ENCODE results near the gene CMYA5.

CMYA5 gene

GRCh38 chr5:79795764-79796398 is 106.2 kb downstream of the CMYA5 start:
- DNase-seq (ENCODE audit: low spot score): no peak

GRCh38 chr5:79798893-79799590 is 109.4 kb downstream of the CMYA5 start:
- DNase-seq (ENCODE audit: low spot score): no peak

- DNase-seq (ENCODE audit: low spot score): no peak
Observed at GRCh38 chr5:79800979-79801827, 111.6 kb downstream of the CMYA5 start.

GRCh38 chr5:79802406-79802805 is 112.8 kb downstream of the CMYA5 start:
- DNase-seq (ENCODE audit: low spot score): no peak

GRCh38 chr5:79803007-79803406 is 113.4 kb downstream of the CMYA5 start:
- DNase-seq (ENCODE audit: low spot score): no peak

- no peak for DNase-seq (ENCODE audit: low spot score)
Observed at GRCh38 chr5:79806741-79807140, 117.1 kb downstream of the CMYA5 start.

GRCh38 chr5:79809743-79810142 is 120.1 kb downstream of the CMYA5 start:
- no peak for DNase-seq (ENCODE audit: low spot score)

- peak; percentile 33 for DNase-seq (ENCODE audit: low spot score)
Observed at GRCh38 chr5:79811081-79811480, 121.4 kb downstream of the CMYA5 start.

GRCh38 chr5:79811904-79812303 is 122.3 kb downstream of the CMYA5 start:
- DNase-seq (ENCODE audit: low spot score): no peak

GRCh38 chr5:79814699-79815098 is 125.1 kb downstream of the CMYA5 start:
- no peak for DNase-seq (ENCODE audit: low spot score)

GRCh38 chr5:79816014-79816413 is 126.4 kb downstream of the CMYA5 start:
- no peak for DNase-seq (ENCODE audit: low spot score)

- no peak for DNase-seq (ENCODE audit: low spot score)
Observed at GRCh38 chr5:79820648-79821047, 131.0 kb downstream of the CMYA5 start.

- no peak for DNase-seq (ENCODE audit: low spot score)
Observed at GRCh38 chr5:79824444-79824843, 134.8 kb downstream of the CMYA5 start.

- no peak for DNase-seq (ENCODE audit: low spot score)
Observed at GRCh38 chr5:79825802-79826201, 136.2 kb downstream of the CMYA5 start.

GRCh38 chr5:79827159-79827629 is 137.6 kb downstream of the CMYA5 start:
- no peak for DNase-seq (ENCODE audit: low spot score)

GRCh38 chr5:79829260-79829659 is 139.6 kb downstream of the CMYA5 start:
- no peak for DNase-seq (ENCODE audit: low spot score)

- DNase-seq (ENCODE audit: low spot score): no peak
Observed at GRCh38 chr5:79831381-79832309, 142.0 kb downstream of the CMYA5 start.

GRCh38 chr5:79832911-79833310 is 143.3 kb downstream of the CMYA5 start:
- DNase-seq (ENCODE audit: low spot score): no peak

GRCh38 chr5:79834098-79834753 is 144.6 kb downstream of the CMYA5 start:
- DNase-seq (ENCODE audit: low spot score): no peak

- no peak for DNase-seq (ENCODE audit: low spot score)
Observed at GRCh38 chr5:79834754-79835714, 145.4 kb downstream of the CMYA5 start.
